H9 (cell line): ENCODE results near the gene SVOP. TPM values are rescaled to one million over a fixed set of nuclear protein-coding genes. Genes with fewer than 3 reads are reported as not detected.

Experiments used
- DNase-seq: peaks from one replicate; pipeline ENCODE4 v3.0.0-alpha.2; 2017
- H2AFZ ChIP-seq: one replicate; pipeline ENCODE4 v1.6.1; 2013; ENCODE audit warnings: mild to moderate bottlenecking, low read length, control low read depth, moderate library complexity
- H2AK5ac ChIP-seq: 2 replicates; pipeline ENCODE4 v1.6.1; 2013; ENCODE audit warnings: low read length, control low read depth, mixed read lengths; ENCODE audit not compliant: insufficient read length
- H2BK120ac ChIP-seq: one replicate; pipeline ENCODE4 v1.6.1; 2013; ENCODE audit warnings: low read depth, mild to moderate bottlenecking, low read length, control low read depth, inconsistent platforms; ENCODE audit not compliant: poor library complexity, severe bottlenecking
- H2BK12ac ChIP-seq: 2 replicates; pipeline ENCODE4 v1.6.1; 2013; ENCODE audit warnings: low read length, control low read depth, mixed read lengths, low read depth; ENCODE audit not compliant: insufficient read length
- H2BK15ac ChIP-seq: 2 replicates; pipeline ENCODE4 v1.6.1; 2013; ENCODE audit warnings: low read depth, low read length, control low read depth
- H2BK20ac ChIP-seq: one replicate; pipeline ENCODE4 v1.6.1; 2013; ENCODE audit warnings: low read depth, mild to moderate bottlenecking, low read length, control low read depth, inconsistent platforms; ENCODE audit not compliant: poor library complexity, severe bottlenecking
- H2BK5ac ChIP-seq: 2 replicates; pipeline ENCODE4 v1.6.1; 2013; ENCODE audit warnings: low read length, control low read depth, mixed read lengths; ENCODE audit not compliant: insufficient read length
- H3K14ac ChIP-seq: 2 replicates; pipeline ENCODE4 v1.6.1; 2013; ENCODE audit warnings: low read length, control low read depth; ENCODE audit not compliant: insufficient read depth
- H3K18ac ChIP-seq: 2 replicates; pipeline ENCODE4 v1.6.1; 2013; ENCODE audit warnings: low read depth, mild to moderate bottlenecking, mixed read lengths, low read length, control low read depth; ENCODE audit not compliant: insufficient read length
- H3K23ac ChIP-seq: 2 replicates; pipeline ENCODE4 v1.6.1; 2013; ENCODE audit warnings: low read length, control low read depth, mixed read lengths, low read depth; ENCODE audit not compliant: insufficient read length
- H3K23me2 ChIP-seq: 2 replicates; pipeline ENCODE4 v1.6.1; 2013; ENCODE audit warnings: low read depth, mild to moderate bottlenecking, mixed read lengths, low read length, control low read depth; ENCODE audit not compliant: insufficient read length, poor library complexity, severe bottlenecking
- H3K27ac ChIP-seq: 2 replicates; pipeline ENCODE4 v1.5.1; 2013; ENCODE audit warnings: low read length, control low read depth, mixed read lengths, low read depth; ENCODE audit not compliant: insufficient read length
- H3K27me3 ChIP-seq: 2 replicates; pipeline ENCODE4 v1.6.1; 2013; ENCODE audit warnings: low read length, control low read depth, inconsistent platforms; ENCODE audit not compliant: insufficient read depth
- H3K4ac ChIP-seq: 2 replicates; pipeline ENCODE4 v1.6.1; 2013; ENCODE audit warnings: low read depth, mild to moderate bottlenecking, control low read depth, inconsistent platforms, low read length, moderate library complexity
- H3K4me1 ChIP-seq: 2 replicates; pipeline ENCODE4 v1.6.1; 2013; ENCODE audit warnings: low read length, control low read depth, inconsistent platforms; ENCODE audit not compliant: insufficient read depth
- H3K4me2 ChIP-seq: 2 replicates; pipeline ENCODE4 v1.6.1; 2013; ENCODE audit warnings: low read length, control low read depth, mixed read lengths; ENCODE audit not compliant: insufficient read length, insufficient read depth
- H3K56ac ChIP-seq: 2 replicates; pipeline ENCODE4 v1.6.1; 2013; ENCODE audit warnings: low read depth, mild to moderate bottlenecking, mixed read lengths, low read length, control low read depth; ENCODE audit not compliant: insufficient read length
- H3K79me1 ChIP-seq: 2 replicates; pipeline ENCODE4 v1.6.1; 2013; ENCODE audit warnings: low read depth, mild to moderate bottlenecking, moderate library complexity, low read length, control low read depth, inconsistent platforms; ENCODE audit not compliant: insufficient read depth, poor library complexity, severe bottlenecking
- H3K79me2 ChIP-seq: 2 replicates; pipeline ENCODE4 v1.6.1; 2013; ENCODE audit warnings: low read length, control low read depth, inconsistent platforms; ENCODE audit not compliant: insufficient read depth
- H3K9ac ChIP-seq: 2 replicates; pipeline ENCODE4 v1.6.1; 2013; ENCODE audit warnings: low read length, control low read depth, mixed read lengths; ENCODE audit not compliant: insufficient read length; ENCODE audit errors: extremely low read depth
- H3K9me3 ChIP-seq: one replicate; pipeline ENCODE4 v1.6.1; 2013; ENCODE audit warnings: low read depth, low read length, inconsistent platforms; ENCODE audit not compliant: control insufficient read depth
- H3T11ph ChIP-seq: one replicate; pipeline ENCODE4 v1.6.1; 2013; ENCODE audit warnings: mild to moderate bottlenecking, low read length, control low read depth, inconsistent platforms
- H4K20me1 ChIP-seq: one replicate; pipeline ENCODE4 v1.6.1; 2013; ENCODE audit not compliant: control insufficient read depth, insufficient read length, insufficient read depth
- H4K5ac ChIP-seq: 2 replicates; pipeline ENCODE4 v1.6.1; 2013; ENCODE audit warnings: low read depth, mild to moderate bottlenecking, mixed read lengths, low read length, control low read depth; ENCODE audit not compliant: insufficient read length
- H4K8ac ChIP-seq: replicated peaks from 2 replicates; pipeline ENCODE4 v1.6.1; 2013; ENCODE audit warnings: low read length, control low read depth, mixed read lengths, low read depth; ENCODE audit not compliant: insufficient read length
- H4K91ac ChIP-seq: 2 replicates; pipeline ENCODE4 v1.6.1; 2013; ENCODE audit warnings: low read depth, mild to moderate bottlenecking, moderate library complexity, mixed read lengths, low read length, control low read depth; ENCODE audit not compliant: insufficient read length
- H3K27ac Mint-ChIP-seq, 3 experiments: 2 replicates in 2 of 3; 3 replicates in 1 of 3; pipeline ENCODE4 v1.8.0; 2020 to 2021; ENCODE audit warnings: mixed read lengths in 3 of 3, mild to moderate bottlenecking in 1 of 3, moderate library complexity in 1 of 3
- H3K27me3 Mint-ChIP-seq: 2 replicates; pipeline ENCODE4 v1.8.0; 2021; ENCODE audit warnings: low read depth, mild to moderate bottlenecking, moderate library complexity, mixed read lengths
- H3K36me3 Mint-ChIP-seq, 3 experiments: 2 replicates in 2 of 3; 3 replicates in 1 of 3; pipeline ENCODE4 v1.8.0; 2020 to 2021; ENCODE audit warnings: low read depth in 3 of 3, mixed read lengths in 3 of 3; ENCODE audit not compliant: insufficient read depth in 1 of 3
- H3K4me1 Mint-ChIP-seq, 2 experiments: 2 replicates each; pipeline ENCODE4 v1.8.0; 2020; ENCODE audit warnings: mixed read lengths in 2 of 2
- H3K4me3 Mint-ChIP-seq, 2 experiments: 2 replicates in 1 of 2; 3 replicates in 1 of 2; pipeline ENCODE4 v1.8.0; 2020 to 2021; ENCODE audit warnings: mild to moderate bottlenecking in 2 of 2, mixed read lengths in 2 of 2, moderate library complexity in 1 of 2
- H3K9me3 Mint-ChIP-seq, 2 experiments: 2 replicates in 1 of 2; 3 replicates in 1 of 2; pipeline ENCODE4 v1.8.0; 2020; ENCODE audit warnings: mild to moderate bottlenecking in 2 of 2, mixed read lengths in 2 of 2, moderate library complexity in 1 of 2
- CTCF ChIP-seq: fragments of 200-600 bp; sonication (generic); conservative IDR thresholded peaks from 3 replicates; pipeline ENCODE4 v1.8.0; 2021; ENCODE audit warnings: antibody characterized with exemption, mild to moderate bottlenecking
- WGBS: extraction: QIAGEN DNeasy Blood & Tissue Kit; methylation state at CpG from one replicate; pipeline ENCODE4 v1.1.7; 2013; ENCODE audit warnings: missing lambda C conversion rate, low lambda C conversion rate, mixed read lengths; ENCODE audit not compliant: insufficient read length; ENCODE audit errors: extremely low coverage; 5-methylcytosine and 5-hydroxymethylcytosine counted together
- total RNA-seq: library from RNA; stranded (reverse); gene quantifications from 2 replicates; pipeline ENCODE4 v1.2.1, GENCODE V29; 2021

The SVOP gene
- total RNA-seq, 1 experiment from 2014 or later, result 0.15 TPM

- Histone ChIP-seq H2BK12ac (no peak overlapping the region), H3K9ac (no peak overlapping the region), H3K79me1 (no peaks in the 10 kb centered on the region), H4K8ac (no peak overlapping the region), H3K4ac (no peak overlapping the region), H4K5ac (no peak overlapping the region), H2BK5ac (no peak overlapping the region), H4K91ac (no peak overlapping the region), H3K23me2 (no peaks in the 10 kb centered on the region), H3K18ac (no peak overlapping the region), H3K27ac (no peak overlapping the region), H2AK5ac (no peak overlapping the region), H3K14ac (no peak overlapping the region), H3K27me3 (no peaks in the 10 kb centered on the region), H4K20me1 (no peaks in the 10 kb centered on the region), H3K56ac (no peak overlapping the region), H3T11ph (no peak overlapping the region), H3K9me3 (no peaks in the 10 kb centered on the region), H2AFZ (no peak overlapping the region), H2BK20ac (no peak overlapping the region), H3K79me2 (no peaks in the 10 kb centered on the region), H3K4me2 (no peak overlapping the region), H2BK120ac (no peak overlapping the region), H3K23ac (no peak overlapping the region), H3K4me1 (no peaks in the 10 kb centered on the region), H2BK15ac (no peak overlapping the region)
- no peaks in the 10 kb centered on the region for H3K4me1 Mint-ChIP-seq
- no peak overlapping the region for H3K27ac Mint-ChIP-seq
- peaks cover 7% of the 10 kb centered on the region; the same call in 1 of the 2 replicates for H3K27me3 Mint-ChIP-seq
- no peaks in the 10 kb centered on the region for H3K36me3 Mint-ChIP-seq
- WGBS, result 100% methylated on average over 2 of the region's 4 CpGs
- no peaks in the 10 kb centered on the region for H3K9me3 Mint-ChIP-seq
- no peak for DNase-seq
- H3K4me3 Mint-ChIP-seq, result no peak overlapping the region
- TF ChIP-seq CTCF, result no peak
Observed at GRCh38 chr12:108981835-108982234, 39.0 kb downstream of the SVOP start.
